ENCODE results near the gene POU6F2. TPM values are rescaled to one million over a fixed set of nuclear protein-coding genes. Genes with fewer than 3 reads are reported as not detected.

The POU6F2 gene
- total and polyA plus RNA-seq, 9 of the 15 experiments (the other 6 are each of a cell fraction or from before 2014, with no cell fraction given): 0.29 to 1.5 (median 0.96) TPM

- H3K36me3 ChIP-seq (ENCODE audit: control insufficient read depth, insufficient read depth, low read length): no peaks in the 10 kb centered on the region
- H3K4me1 ChIP-seq (replicated peaks in 1 of 2; ENCODE audit: control insufficient read depth in 2 of 2, insufficient read depth in 2 of 2, low read length in 2 of 2): peaks cover 4 to 25% of the 10 kb centered on the region in 2 experiments
- ChIA-PET POLR2A (no interaction called here), CTCF (ENCODE audit: low intra/inter-chr PET ratio) (no interaction called here)
- H3K79me2 ChIP-seq (ENCODE audit: control insufficient read depth, insufficient read depth, low read length): no peaks in the 10 kb centered on the region
- intact Hi-C loops (cut with micrococcal nuclease) (no loop called here), in situ Hi-C loops (cut with MboI) (loop anchor here (10.0 kb wide), 1 partner anchor 655 kb away; no protein-coding TSS in a partner anchor)
- H4K20me1 ChIP-seq (replicated peaks; ENCODE audit: control insufficient read depth, insufficient read depth, low read length): no peaks in the 10 kb centered on the region
- no peak overlapping the region for H3K4me2 ChIP-seq (ENCODE audit: insufficient read depth, low read length)
- TF ChIP-seq KLF16 (IDR thresholded peaks at IDR 0.05) (no peak), ZNF609 (CRISPR knock-in tag; IDR thresholded peaks at IDR 0.05; ENCODE audit: borderline replicate concordance) (no peak), ZNF280A (IDR thresholded peaks at IDR 0.05; ENCODE audit: low read depth, partially characterized antibody) (no peak), ZNF175 (CRISPR knock-in tag; IDR thresholded peaks at IDR 0.05; ENCODE audit: low read depth) (no peak), POLR2AphosphoS5 (IDR thresholded peaks at IDR 0.05; ENCODE audit: control insufficient read depth, insufficient read depth, low read depth, low read length) (no peak)
- FAIRE-seq: no peak
- DNase-seq (ENCODE audit: extremely low read depth in 1 of 4, low spot score in 3 of 4): no peak
- no peak overlapping the region for H3K9ac ChIP-seq (ENCODE audit: insufficient read depth in 1 of 2, low read depth in 2 of 2, low read length in 2 of 2)
- H3K27me3 ChIP-seq (ENCODE audit: control insufficient read depth in 2 of 2, insufficient read depth in 2 of 2, low read length in 2 of 2): peaks cover 5 to 7% of the 10 kb centered on the region in 2 experiments; a peak in 2 of 5 replicates
- no peak for ATAC-seq
- H3K9me1 ChIP-seq (ENCODE audit: control insufficient read depth, insufficient read depth, low read length): no peaks in the 10 kb centered on the region
- no peak overlapping the region for H3K4me3 ChIP-seq
- peak overlapping the region; percentile 92; the same call in 1 of the 2 replicates for H2AFZ ChIP-seq (ENCODE audit: low read depth, low read length)
- 11% methylated on average over 6 of the region's 6 CpGs for WGBS (ENCODE audit: insufficient coverage, low coverage, missing lambda C conversion rate)
- no TSS peak for BruUV-seq (replicated peaks)
- H3K27ac ChIP-seq (ENCODE audit: extremely low read depth, low read depth, low read length): no peak overlapping the region
- no peaks in the 10 kb centered on the region for H3K9me3 ChIP-seq (replicated peaks; ENCODE audit: control insufficient read depth, insufficient read depth, low read depth, low read length)
Measured at GRCh38 chr7:39459636-39460035, 481.9 kb downstream of the POU6F2 start.
